Brain microvascular endothelial cell (primary cell): ENCODE data around the gene RPL19.

Experiments
- DNase-seq: peaks from one replicate; pipeline ENCODE4 v3.0.0-alpha.2; 2020
- H3K27ac ChIP-seq: fragments of 250-450 bp; sonication (Bioruptor Pico); 2 replicates; pipeline ENCODE4 v1.5.1; 2020; ENCODE audit warnings: mild to moderate bottlenecking, moderate library complexity
- H3K27me3 ChIP-seq: fragments of 250-450 bp; sonication (Bioruptor Pico); replicated peaks from 2 replicates; pipeline ENCODE4 v1.5.1; 2020; ENCODE audit warnings: mild to moderate bottlenecking
- H3K36me3 ChIP-seq: fragments of 250-450 bp; sonication (Bioruptor Pico); replicated peaks from 2 replicates; pipeline ENCODE4 v1.5.1; 2020; ENCODE audit warnings: mild to moderate bottlenecking
- H3K4me3 ChIP-seq: 2 replicates; pipeline ENCODE4 v1.5.1; 2011; ENCODE audit warnings: low read depth, mild to moderate bottlenecking, control low read depth, low read length, moderate library complexity
- in situ Hi-C: cut with HindIII; loops from 2 replicates; pipeline ENCODE4 v1.10.0; 2017; ENCODE audit warnings: low sequenced_read_pairs, low pct_ligation_motif_present
- TF ChIP-seq, protein P1 (sequence below): IDR thresholded peaks from 2 replicates; pipeline ENCODE4 v1.5.1; 2011; ENCODE audit warnings: low read depth, mild to moderate bottlenecking, moderate library complexity, low read length, control low read depth, inconsistent platforms; ENCODE audit errors: missing control alignments

RPL19 gene

DNA sequence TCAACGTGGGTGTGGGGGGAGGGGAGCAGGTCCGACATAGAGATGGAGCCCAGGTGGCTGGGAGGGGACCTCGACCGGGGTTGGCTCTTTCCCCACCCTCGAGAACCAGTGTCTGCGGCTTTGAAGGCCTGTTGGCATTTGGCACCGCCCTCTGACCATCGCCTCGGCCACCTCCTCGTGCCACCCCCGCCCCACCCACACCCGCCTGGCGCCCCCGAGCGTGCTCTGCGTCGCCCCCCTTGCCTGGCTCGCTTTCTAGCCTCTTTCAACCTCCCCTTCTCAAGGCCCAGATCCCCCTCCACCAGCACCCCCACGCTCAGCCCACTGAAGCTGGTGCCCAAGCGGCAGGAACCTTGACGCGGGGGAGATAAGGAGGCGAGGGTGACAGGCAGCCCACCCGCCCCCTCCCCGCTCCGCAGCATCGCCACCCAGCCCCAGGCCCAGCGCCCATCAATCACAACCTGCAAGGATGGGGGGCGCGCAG lies 3.2 kb upstream of the RPL19 start:
- peaks cover 27% of the 10 kb centered on the region for H3K36me3 ChIP-seq
- DNase-seq = no peak
- H3K27me3 ChIP-seq = no peaks in the 10 kb centered on the region
- no peak overlapping the region for H3K27ac ChIP-seq
- in situ Hi-C loops = no loop called here
- peak overlapping the region; percentile 79 for H3K4me3 ChIP-seq
- TF ChIP-seq, protein P1, sequence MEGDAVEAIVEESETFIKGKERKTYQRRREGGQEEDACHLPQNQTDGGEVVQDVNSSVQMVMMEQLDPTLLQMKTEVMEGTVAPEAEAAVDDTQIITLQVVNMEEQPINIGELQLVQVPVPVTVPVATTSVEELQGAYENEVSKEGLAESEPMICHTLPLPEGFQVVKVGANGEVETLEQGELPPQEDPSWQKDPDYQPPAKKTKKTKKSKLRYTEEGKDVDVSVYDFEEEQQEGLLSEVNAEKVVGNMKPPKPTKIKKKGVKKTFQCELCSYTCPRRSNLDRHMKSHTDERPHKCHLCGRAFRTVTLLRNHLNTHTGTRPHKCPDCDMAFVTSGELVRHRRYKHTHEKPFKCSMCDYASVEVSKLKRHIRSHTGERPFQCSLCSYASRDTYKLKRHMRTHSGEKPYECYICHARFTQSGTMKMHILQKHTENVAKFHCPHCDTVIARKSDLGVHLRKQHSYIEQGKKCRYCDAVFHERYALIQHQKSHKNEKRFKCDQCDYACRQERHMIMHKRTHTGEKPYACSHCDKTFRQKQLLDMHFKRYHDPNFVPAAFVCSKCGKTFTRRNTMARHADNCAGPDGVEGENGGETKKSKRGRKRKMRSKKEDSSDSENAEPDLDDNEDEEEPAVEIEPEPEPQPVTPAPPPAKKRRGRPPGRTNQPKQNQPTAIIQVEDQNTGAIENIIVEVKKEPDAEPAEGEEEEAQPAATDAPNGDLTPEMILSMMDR = no peak

DNA sequence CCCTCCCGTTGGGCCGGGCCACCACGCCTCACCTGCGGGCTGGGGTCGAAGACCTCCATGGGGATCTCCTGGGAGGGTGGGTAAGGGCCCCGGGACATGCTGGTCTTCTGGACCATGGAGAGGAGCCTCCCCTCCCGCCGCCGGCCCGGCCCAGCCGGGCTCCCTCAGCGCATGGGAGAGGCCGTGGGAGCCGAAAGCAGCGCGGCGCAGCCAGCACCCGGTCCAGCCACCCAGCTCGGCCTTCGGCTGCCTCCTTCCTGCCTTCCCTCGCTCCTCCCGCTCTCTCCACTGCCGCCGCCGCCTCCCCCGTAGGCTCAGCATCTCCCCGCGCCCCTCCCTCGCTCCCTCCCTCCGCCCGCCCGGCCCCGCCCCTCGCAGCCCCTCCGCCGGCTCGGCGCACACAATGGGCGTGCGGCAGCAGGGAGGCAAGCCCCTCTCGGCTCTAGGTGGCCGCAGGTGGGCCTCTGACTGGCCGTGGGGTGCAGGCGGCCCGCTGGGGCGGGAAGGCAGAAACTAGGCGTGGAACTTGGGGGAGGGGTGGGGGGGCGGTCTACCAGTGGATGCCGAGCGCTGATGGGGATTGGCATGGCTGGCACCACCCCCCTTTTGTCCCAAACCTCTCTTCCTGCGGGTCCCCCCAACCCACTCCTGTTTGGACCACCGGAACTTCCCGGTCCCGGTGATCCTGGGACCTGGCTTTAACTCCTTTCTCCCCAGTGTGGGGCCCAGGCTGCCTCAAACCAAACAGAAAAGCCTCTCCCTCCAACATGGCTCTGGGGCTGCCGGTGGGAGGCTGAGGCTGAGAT lies 2.5 kb upstream of the RPL19 start, which contains the start of gene CACNB1:
TSS of gene CACNB1 (minus strand) at position 290 of the 806 bp plus-strand sequence. CDS start at position 116, 174 bp downstream.
- peak; percentile 52 for DNase-seq
- TF ChIP-seq, protein P1 = no peak
- in situ Hi-C loops = no loop called here
- Histone ChIP-seq H3K4me3 (peak within 1 kb of the TSS; percentile 79), H3K36me3 (peaks cover 30% of the 10 kb centered on the region), H3K27ac (no peak within 1 kb of the TSS), H3K27me3 (no peaks in the 10 kb centered on the region)

DNA sequence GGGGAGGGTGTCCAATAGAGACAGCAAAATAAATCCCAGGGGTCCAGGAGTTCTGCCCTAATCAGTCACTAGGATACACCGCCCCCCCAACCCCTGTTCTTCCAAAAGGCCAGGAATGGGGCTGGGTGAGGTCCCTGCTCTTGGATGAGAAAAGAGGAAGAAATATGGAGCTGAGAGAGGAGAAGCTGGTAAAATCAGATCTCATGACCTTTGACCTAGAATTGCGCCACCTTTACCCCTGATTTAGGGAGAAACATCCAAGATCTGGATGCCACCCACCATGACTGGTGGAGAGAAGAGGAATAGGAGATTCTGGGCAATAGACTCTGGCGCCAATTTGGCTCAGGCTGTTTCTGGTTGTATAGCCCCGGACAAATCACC lies 1.9 kb upstream of the RPL19 start:
- peak overlapping the region; percentile 79 for H3K4me3 ChIP-seq
- peaks cover 31% of the 10 kb centered on the region for H3K36me3 ChIP-seq
- H3K27me3 ChIP-seq = no peaks in the 10 kb centered on the region
- TF ChIP-seq, protein P1 = no peak
- in situ Hi-C loops = no loop called here
- H3K27ac ChIP-seq = no peak overlapping the region
- no peak for DNase-seq

DNA sequence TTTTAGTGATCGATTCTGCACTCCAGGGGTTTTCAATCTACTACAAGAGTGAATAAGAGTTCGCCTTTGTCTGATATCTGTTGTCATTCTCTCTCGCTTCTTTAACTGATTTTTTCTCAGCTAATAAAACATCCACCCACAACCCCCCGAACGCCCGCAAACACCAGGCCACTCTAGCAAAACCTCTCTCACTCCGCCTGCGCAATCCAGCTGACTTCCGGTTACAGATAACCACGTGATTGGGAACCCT lies 338 bp upstream of the RPL19 start:
- peak overlapping the region; percentile 94 for H3K4me3 ChIP-seq
- TF ChIP-seq, protein P1 = no peak

DNA sequence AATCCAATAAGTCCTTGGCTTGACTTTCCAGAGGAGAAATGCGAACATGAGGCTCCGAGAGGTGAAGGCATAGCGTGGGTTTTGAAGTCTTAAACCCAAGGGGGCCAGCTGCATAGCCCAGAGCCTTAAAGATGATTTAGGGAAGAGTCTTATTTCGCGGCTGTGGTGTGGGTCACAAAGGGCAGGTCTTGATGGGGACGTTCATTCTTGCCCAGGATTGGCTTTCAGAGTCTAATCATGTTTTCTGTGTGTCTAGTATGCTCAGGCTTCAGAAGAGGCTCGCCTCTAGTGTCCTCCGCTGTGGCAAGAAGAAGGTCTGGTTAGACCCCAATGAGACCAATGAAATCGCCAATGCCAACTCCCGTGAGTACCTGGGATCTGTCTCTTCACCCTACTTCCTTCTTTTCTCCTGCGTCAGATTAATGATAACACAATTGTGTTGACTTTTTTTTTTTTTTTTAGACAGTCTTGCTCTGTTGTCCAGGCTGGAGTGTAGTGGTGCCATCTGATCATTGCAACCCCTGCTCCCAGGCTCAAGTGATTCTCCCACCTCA lies 951 bp downstream of the RPL19 start:
- in situ Hi-C loops = no loop called here
- Histone ChIP-seq H3K36me3 (peaks cover 43% of the 10 kb centered on the region), H3K4me3 (peak overlapping the region; percentile 94), H3K27me3 (no peaks in the 10 kb centered on the region), H3K27ac (peak overlapping the region; percentile 100)
- TF ChIP-seq, protein P1 = no peak
- no peak for DNase-seq

More for the DNA sequence above, 338 bp upstream of the RPL19 start:
- Histone ChIP-seq H3K36me3 (peaks cover 38% of the 10 kb centered on the region), H3K27ac (peak overlapping the region; percentile 100), H3K27me3 (no peaks in the 10 kb centered on the region)
- DNase-seq = peak; percentile 90
- in situ Hi-C loops = no loop called here
